Immature natural killer cell (primary cell): ENCODE data around the gene CDK11A. TPM values are rescaled to one million over a fixed set of nuclear protein-coding genes. Genes with fewer than 3 reads are reported as not detected.
"Not testable (repeated sequence)": the region's sequence is repeated elsewhere in the genome, so short reads cannot be mapped to it uniquely, and the experiment has no call there.

Experiments used
- DNase-seq, 3 donors: peaks; one replicate each; pipeline ENCODE4 v3.0.0; 2022; ENCODE audit warnings: mixed read lengths in 1 of 3
- H3K27ac Mint-ChIP-seq, 6 donors: one replicate each; pipeline ENCODE4 v1.8.0; 2020; ENCODE audit warnings: mixed read lengths in 6 of 6, mild to moderate bottlenecking in 5 of 6, inconsistent platforms in 4 of 6, moderate library complexity in 3 of 6
- H3K27me3 Mint-ChIP-seq, 3 donors: one replicate each; pipeline ENCODE4 v1.8.0; 2020 to 2021; ENCODE audit warnings: low read depth in 3 of 3, mild to moderate bottlenecking in 3 of 3, mixed read lengths in 3 of 3, moderate library complexity in 3 of 3, inconsistent platforms in 1 of 3
- H3K36me3 Mint-ChIP-seq, 3 donors: one replicate each; pipeline ENCODE4 v1.8.0; 2020; ENCODE audit warnings: mixed read lengths in 3 of 3, inconsistent platforms in 2 of 3, mild to moderate bottlenecking in 2 of 3
- H3K4me1 Mint-ChIP-seq, 2 donors: one replicate each; pipeline ENCODE4 v1.8.0; 2020; ENCODE audit warnings: inconsistent platforms in 2 of 2, mild to moderate bottlenecking in 2 of 2, mixed read lengths in 2 of 2, moderate library complexity in 1 of 2
- H3K4me3 Mint-ChIP-seq, 5 donors: one replicate each; pipeline ENCODE4 v1.8.0; 2020; ENCODE audit warnings: mild to moderate bottlenecking in 5 of 5, mixed read lengths in 5 of 5, inconsistent platforms in 3 of 5, moderate library complexity in 3 of 5
- H3K9me3 Mint-ChIP-seq, 6 donors: one replicate each; pipeline ENCODE4 v1.8.0; 2020; ENCODE audit warnings: mild to moderate bottlenecking in 6 of 6, mixed read lengths in 6 of 6, inconsistent platforms in 4 of 6, moderate library complexity in 3 of 6
- polyA plus RNA-seq, 3 donors: library from polyadenylated mRNA; unstranded; fragments of 300-500 nt; fragmentation: Illumina TruSeq; gene quantifications; one replicate each; pipeline ENCODE4 v1.2.3, GENCODE V29; 2021

CDK11A gene
- polyA plus RNA-seq, 3 donors from 2014 or later = 1.6 to 32.6 (median 14.9) TPM

DNA sequence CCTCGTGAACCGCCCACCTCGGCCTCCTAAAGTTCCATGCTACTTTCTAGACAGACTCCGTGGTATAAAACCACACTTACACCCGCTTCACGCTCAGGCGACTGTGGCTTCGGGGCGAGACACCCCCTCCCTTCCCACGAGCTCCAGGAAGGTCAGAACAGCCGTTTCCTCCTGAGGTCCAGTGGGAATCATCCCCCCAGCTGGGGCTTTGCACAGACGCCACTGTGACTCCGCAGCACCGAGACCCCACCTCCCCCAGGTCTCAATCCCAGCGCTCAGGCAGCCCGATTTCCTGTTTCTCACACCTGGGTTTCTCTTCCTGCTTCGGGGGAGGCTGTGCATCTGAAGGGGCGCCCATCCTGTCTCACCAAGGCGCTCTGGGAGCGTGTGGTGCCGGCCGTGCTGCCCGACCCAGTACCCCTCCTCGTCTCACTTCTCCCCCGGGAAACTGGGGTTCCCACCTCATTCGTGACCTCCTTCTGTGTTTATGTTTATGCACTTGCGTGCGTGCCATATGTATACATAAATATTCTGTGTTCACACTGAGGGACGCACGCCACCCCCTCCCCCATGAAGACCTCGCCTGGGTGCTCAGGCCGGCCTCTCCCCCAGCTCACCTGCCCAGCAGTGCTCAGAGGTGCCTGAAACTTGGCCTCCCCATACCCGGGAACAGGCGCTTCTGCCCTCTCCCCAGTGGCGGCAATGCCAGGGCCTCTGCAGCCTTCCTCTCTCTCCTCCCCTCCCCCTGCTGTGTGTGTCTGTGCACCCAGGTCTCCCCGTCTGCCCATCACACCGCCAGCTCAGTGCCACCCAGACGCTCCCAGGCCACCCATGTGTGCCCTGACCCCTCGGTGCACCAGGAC is 46.2 kb downstream of the CDK11A start:
- DNase-seq = peak; percentile 71 to 76 (median 74)
- Mint-ChIP-seq H3K9me3 (no peaks in the 10 kb centered on the region), H3K27ac (peak overlapping the region; percentile 96 to 98 (median 97)), H3K4me3 (peak overlapping the region; percentile 80 to 85 (median 82)), H3K27me3 (peaks cover 8 to 17% (median 10%) of the 10 kb centered on the region in 3 donors), H3K36me3 (no peaks in the 10 kb centered on the region), H3K4me1 (peaks cover 25 to 26% of the 10 kb centered on the region in 2 donors)

GRCh38 chr1:1676087-1676486 is 48.1 kb downstream of the CDK11A start:
- not testable (repeated sequence) for H3K9me3 Mint-ChIP-seq
- DNase-seq = peak in 1 of 3 donors; percentile 12

DNA sequence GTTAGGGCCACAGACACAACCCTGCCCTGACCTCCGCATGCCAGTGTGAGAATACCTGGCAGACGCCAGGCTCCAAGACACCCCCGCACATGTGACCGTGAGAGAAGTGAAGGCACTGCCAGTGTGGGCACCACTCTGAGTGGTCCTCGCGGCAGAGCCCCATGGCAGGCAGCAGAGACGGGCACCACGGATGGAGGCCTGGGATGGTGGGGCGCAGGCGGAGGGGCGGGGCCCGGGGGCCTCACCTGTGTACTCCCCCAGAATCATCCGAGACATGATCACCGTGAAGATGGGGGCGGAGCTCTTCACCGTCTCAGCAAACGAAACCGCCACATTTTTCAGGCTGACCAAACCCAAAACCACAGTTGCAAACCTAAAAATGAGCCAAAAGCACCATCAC is 48.9 kb downstream of the CDK11A start:
- not testable (repeated sequence) for H3K27ac Mint-ChIP-seq, DNase-seq, H3K4me3 Mint-ChIP-seq, H3K9me3 Mint-ChIP-seq, H3K36me3 Mint-ChIP-seq
- Mint-ChIP-seq H3K27me3 (peaks cover 8 to 17% (median 10%) of the 10 kb centered on the region in 3 donors), H3K4me1 (peaks cover 24 to 25% of the 10 kb centered on the region in 2 donors)

More at GRCh38 chr1:1676087-1676486, 48.1 kb downstream of the CDK11A start:
- H3K27ac Mint-ChIP-seq, H3K36me3 Mint-ChIP-seq, H3K4me3 Mint-ChIP-seq: not testable (repeated sequence)
- peaks cover 8 to 17% (median 10%) of the 10 kb centered on the region in 3 donors for H3K27me3 Mint-ChIP-seq
- peaks cover 24 to 25% of the 10 kb centered on the region in 2 donors for H3K4me1 Mint-ChIP-seq

- DNase-seq, H3K4me3 Mint-ChIP-seq, H3K36me3 Mint-ChIP-seq, H3K27ac Mint-ChIP-seq, H3K9me3 Mint-ChIP-seq: not testable (repeated sequence)
- Mint-ChIP-seq H3K4me1 (peaks cover 24 to 25% of the 10 kb centered on the region in 2 donors), H3K27me3 (peaks cover 8 to 17% (median 10%) of the 10 kb centered on the region in 3 donors)
Observed at GRCh38 chr1:1674806-1675205, 49.4 kb downstream of the CDK11A start.

DNA sequence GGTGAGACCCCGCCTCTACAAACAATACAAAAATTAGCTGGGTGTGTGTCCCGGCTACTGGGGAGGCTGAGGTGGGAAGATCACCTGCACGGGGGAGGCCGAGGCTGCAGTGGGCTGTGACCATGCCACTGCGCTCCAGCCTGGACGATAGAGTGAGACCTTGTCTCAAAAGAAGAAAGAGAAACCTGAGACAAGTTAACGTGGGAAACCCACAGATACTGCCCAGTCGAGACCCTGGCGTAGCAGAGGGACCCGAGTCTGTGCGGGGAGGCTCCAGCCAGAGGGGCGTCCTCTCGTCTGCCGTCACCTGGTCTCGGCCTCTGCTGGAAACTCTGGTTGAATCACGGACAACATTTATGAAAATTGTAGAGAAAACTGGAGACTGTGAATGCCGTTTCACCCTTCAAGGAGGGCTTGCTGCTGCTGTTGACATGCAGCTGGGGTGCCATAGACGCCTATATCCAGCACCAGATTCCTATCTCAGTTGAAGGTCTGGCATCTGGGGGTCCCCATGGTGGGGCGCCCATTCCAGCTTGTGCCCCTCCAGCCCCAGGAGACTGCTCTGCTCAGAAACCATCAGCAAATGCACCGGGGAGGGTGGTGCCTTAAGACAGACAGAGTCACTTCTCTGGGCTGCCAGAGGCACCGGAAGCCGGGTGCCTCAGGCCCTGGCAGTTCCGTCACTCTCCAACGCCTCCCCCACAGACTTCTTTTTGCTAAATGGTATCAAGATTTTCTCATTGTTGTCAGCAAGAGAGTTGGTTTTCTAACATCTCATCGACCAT is 51.8 kb downstream of the CDK11A start:
- Mint-ChIP-seq H3K27me3 (peaks cover 0 to 5% (median 2%) of the 10 kb centered on the region in 3 donors), H3K4me1 (peaks cover 4 to 6% of the 10 kb centered on the region in 2 donors), H3K27ac (no peak overlapping the region), H3K4me3 (no peak overlapping the region), H3K36me3 (peaks cover 2 to 3% (median 2%) of the 10 kb centered on the region in 3 donors), H3K9me3 (no peaks in the 10 kb centered on the region)
- no peak for DNase-seq

- no peak overlapping the region for H3K4me3 Mint-ChIP-seq
Observed at GRCh38 chr1:1671365-1672119, 52.6 kb downstream of the CDK11A start.

GRCh38 chr1:1670866-1671265 is 53.3 kb downstream of the CDK11A start:
- peaks cover 0 to 2% (median 0%) of the 10 kb centered on the region in 3 donors for H3K27me3 Mint-ChIP-seq
- no peaks in the 10 kb centered on the region for H3K9me3 Mint-ChIP-seq
- peaks cover 0 to 4% of the 10 kb centered on the region in 2 donors for H3K4me1 Mint-ChIP-seq
- H3K36me3 Mint-ChIP-seq = peaks cover 3 to 4% (median 3%) of the 10 kb centered on the region in 3 donors
- no peak overlapping the region for H3K4me3 Mint-ChIP-seq
- no peak for DNase-seq
- no peak overlapping the region for H3K27ac Mint-ChIP-seq

More at GRCh38 chr1:1671365-1672119, 52.6 kb downstream of the CDK11A start:
- Mint-ChIP-seq H3K36me3 (peaks cover 3 to 4% (median 3%) of the 10 kb centered on the region in 3 donors), H3K27me3 (peaks cover 0 to 2% (median 0%) of the 10 kb centered on the region in 3 donors), H3K4me1 (peaks cover 0 to 4% of the 10 kb centered on the region in 2 donors), H3K27ac (no peak overlapping the region), H3K9me3 (no peaks in the 10 kb centered on the region)
- DNase-seq = no peak

- H3K4me1 Mint-ChIP-seq = peaks cover 0 to 4% of the 10 kb centered on the region in 2 donors
- H3K4me3 Mint-ChIP-seq = no peak overlapping the region
- H3K9me3 Mint-ChIP-seq = no peaks in the 10 kb centered on the region
- peak overlapping the region in 2 of 6 donors; percentile 4 to 35 for H3K27ac Mint-ChIP-seq
- H3K27me3 Mint-ChIP-seq = peaks cover 0 to 2% (median 0%) of the 10 kb centered on the region in 3 donors
- DNase-seq = no peak
- H3K36me3 Mint-ChIP-seq = peaks cover 3 to 4% (median 3%) of the 10 kb centered on the region in 3 donors
Observed at GRCh38 chr1:1669468-1670440, 54.4 kb downstream of the CDK11A start.

GRCh38 chr1:1666526-1666925 is 57.6 kb downstream of the CDK11A start:
- no peak overlapping the region for H3K4me3 Mint-ChIP-seq
- no peaks in the 10 kb centered on the region for H3K9me3 Mint-ChIP-seq
- H3K36me3 Mint-ChIP-seq = peaks cover 3 to 4% (median 3%) of the 10 kb centered on the region in 3 donors
- no peaks in the 10 kb centered on the region for H3K27me3 Mint-ChIP-seq
- DNase-seq = no peak
- peaks cover 0 to 2% of the 10 kb centered on the region in 2 donors for H3K4me1 Mint-ChIP-seq
- no peak overlapping the region for H3K27ac Mint-ChIP-seq

- Mint-ChIP-seq H3K4me3 (no peak overlapping the region), H3K36me3 (peaks cover 3 to 4% (median 3%) of the 10 kb centered on the region in 3 donors), H3K27ac (no peak overlapping the region), H3K27me3 (no peaks in the 10 kb centered on the region), H3K4me1 (peaks cover 0 to 2% of the 10 kb centered on the region in 2 donors), H3K9me3 (no peaks in the 10 kb centered on the region)
- peak; percentile 16 to 32 (median 20) for DNase-seq
Observed at GRCh38 chr1:1665815-1666251, 58.3 kb downstream of the CDK11A start.

DNA sequence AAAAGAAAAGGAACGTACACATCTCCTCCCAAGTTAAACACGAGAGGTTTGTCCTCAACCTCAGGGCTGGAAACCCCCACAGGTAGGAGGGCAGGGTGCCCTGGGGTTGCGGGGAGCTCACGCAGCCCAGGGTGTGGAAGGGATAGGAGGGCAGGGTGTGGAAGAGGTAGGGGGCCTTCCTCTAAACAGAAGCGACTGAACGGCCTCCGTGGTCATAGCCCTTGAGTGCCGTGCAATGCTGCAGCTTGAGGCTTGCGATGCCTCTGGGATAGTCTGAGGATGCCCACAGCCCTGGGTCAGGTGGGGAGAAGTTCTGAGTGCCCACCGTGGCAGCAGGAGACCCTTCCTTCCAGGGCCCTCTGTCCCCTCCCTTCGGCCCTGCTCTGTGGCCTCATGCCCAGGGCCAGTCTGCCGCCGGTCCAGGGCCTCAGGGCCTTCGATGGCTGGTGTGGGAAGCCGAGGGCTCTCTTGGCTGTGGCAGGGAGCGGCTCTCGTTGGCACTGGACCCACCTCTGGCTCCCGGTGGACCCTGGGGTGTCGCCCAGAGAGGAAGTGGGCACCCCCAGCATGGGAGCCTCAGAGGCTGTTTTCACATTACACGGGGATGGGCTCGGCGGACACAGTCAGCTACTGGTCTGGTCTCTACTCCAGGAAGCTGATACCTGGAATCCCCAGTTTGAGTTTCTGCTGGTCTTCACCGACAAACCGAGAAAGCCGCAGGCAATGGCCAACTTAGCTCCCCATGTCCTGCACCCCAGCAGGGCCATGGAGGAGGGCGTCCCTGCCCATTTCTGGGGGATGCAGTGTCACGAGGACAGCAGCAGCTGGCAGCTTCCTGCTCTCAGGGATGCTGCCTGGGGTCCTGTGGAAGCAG is 59.0 kb downstream of the CDK11A start:
- Mint-ChIP-seq H3K27me3 (no peaks in the 10 kb centered on the region), H3K4me3 (no peak overlapping the region), H3K36me3 (peaks cover 3 to 4% (median 3%) of the 10 kb centered on the region in 3 donors), H3K9me3 (no peaks in the 10 kb centered on the region), H3K27ac (no peak overlapping the region), H3K4me1 (peaks cover 0 to 2% of the 10 kb centered on the region in 2 donors)
- no peak for DNase-seq

GRCh38 chr1:1664318-1664717 is 59.8 kb downstream of the CDK11A start:
- H3K36me3 Mint-ChIP-seq, H3K4me1 Mint-ChIP-seq: not testable (repeated sequence)

More at GRCh38 chr1:1664318-1664717, 59.8 kb downstream of the CDK11A start:
- not testable (repeated sequence) for H3K27me3 Mint-ChIP-seq, DNase-seq, H3K27ac Mint-ChIP-seq, H3K9me3 Mint-ChIP-seq, H3K4me3 Mint-ChIP-seq
